ENCODE results near the gene SLC38A3.
"Not testable (repeated sequence)": the region's sequence is repeated elsewhere in the genome, so short reads cannot be mapped to it uniquely, and the experiment has no call there.

The SLC38A3 gene

DNA sequence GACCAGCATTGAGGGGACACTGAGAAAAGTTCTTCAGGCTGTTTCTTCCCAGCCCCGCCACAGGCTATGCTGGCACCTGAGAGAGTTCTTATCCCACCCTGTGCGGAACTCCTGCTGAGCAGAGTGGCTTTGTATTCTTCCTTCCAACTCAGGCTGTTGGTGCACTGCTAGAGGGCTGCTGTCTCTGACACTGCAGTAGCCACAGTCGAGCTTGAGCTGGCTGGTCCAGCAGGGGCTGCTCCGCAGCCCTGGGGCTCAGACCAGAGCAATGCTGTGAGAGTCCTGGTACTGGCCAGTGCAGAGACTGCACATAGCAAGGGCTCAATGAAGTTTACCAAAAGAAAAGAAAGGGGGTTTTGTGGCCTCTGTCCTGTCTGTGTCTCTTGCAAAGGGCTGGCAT, 34.6 kb downstream of the SLC38A3 start:
- Histone ChIP-seq H3K27ac (peak overlapping the region; percentile 21; the same call in 1 of the 2 replicates), H3K9ac (ENCODE audit: insufficient read length) (no peak overlapping the region), H3K36me3 (ENCODE audit: insufficient read depth, low read length) (no peaks in the 10 kb centered on the region), H3K9me3 (ENCODE audit: low read depth, low read length) (no peaks in the 10 kb centered on the region), H3K4me3 (no peak overlapping the region)
- DNase-seq (ENCODE audit: low read depth, low spot score) = no peak
- TF ChIP-seq EZH2 (IDR thresholded peaks at IDR 0.05) (no peak), FOXP2 (optimal IDR thresholded peaks at IDR 0.05; ENCODE audit: control extremely low read depth, extremely low read length, insufficient read depth) (no peak), POLR2AphosphoS5 (IDR thresholded peaks at IDR 0.05; ENCODE audit: borderline replicate concordance, low read depth, low read length) (no peak)

DNA sequence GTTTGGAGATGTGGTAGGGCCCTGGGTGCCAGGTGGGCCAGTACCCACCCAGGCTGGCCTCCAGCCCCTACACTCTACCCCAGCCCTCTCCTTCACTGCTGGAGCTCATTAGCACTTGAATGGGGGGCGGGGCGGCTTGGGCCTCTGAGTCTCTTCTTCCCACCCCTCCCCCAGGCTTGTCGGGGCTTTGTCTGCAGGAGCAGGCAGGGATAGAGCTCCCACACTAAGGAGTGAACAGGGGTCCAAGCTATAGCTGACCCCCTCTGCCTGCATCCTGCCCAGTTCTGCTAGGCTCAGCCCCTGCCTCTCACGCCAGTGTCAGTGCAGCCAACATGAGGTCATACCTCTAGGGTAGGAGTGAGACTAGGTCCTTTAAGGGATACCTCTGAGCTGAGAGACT, 36.1 kb downstream of the SLC38A3 start:
- H3K9ac ChIP-seq (ENCODE audit: insufficient read length) = no peak overlapping the region
- H3K27ac ChIP-seq = peak overlapping the region; percentile 50; the same call in 1 of the 2 replicates
- TF ChIP-seq FOXP2 (optimal IDR thresholded peaks at IDR 0.05; ENCODE audit: control extremely low read depth, extremely low read length, insufficient read depth) = no peak
- TF ChIP-seq EZH2 (IDR thresholded peaks at IDR 0.05) = no peak
- no peak; the same call in 1 of the 2 replicates for TF ChIP-seq POLR2AphosphoS5 (IDR thresholded peaks at IDR 0.05; ENCODE audit: borderline replicate concordance, low read depth, low read length)
- no peaks in the 10 kb centered on the region for H3K9me3 ChIP-seq (ENCODE audit: low read depth, low read length)
- no peak for DNase-seq (ENCODE audit: low read depth, low spot score)
- H3K4me3 ChIP-seq = no peak overlapping the region
- H3K36me3 ChIP-seq (ENCODE audit: insufficient read depth, low read length) = no peaks in the 10 kb centered on the region

DNA sequence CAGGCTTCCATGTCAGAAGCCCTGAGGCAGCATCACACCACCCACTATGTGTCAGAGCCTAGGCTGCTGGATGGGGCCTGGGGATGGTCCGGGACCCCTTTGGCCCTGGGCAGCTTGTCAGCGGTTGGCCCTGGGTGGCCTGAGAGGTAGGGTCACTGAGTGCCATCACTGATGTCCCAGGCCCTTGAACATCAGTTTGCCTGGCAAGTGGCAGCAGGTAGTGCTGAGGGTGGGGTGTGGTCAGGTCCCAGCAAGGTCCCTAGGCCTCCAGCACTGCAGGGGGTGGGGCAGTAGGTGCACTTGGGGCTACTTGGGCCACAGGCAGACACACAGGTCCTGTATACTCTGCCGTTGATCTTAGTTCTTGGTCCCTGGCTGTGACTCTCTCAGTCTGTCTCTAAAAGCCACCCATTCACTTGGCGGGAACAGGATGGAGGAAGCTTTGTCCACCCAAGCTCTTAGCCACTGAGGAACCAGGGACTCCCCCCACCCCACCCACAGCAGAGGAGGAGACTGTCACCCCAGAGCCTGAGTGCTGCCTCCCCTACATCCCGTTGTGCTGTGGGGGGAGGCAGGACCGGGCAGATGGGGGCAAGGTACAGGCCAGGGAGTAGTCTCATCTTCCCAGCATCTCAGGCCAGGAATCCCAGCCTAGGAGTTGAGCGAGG, 36.8 kb downstream of the SLC38A3 start:
- Histone ChIP-seq H3K27ac (no peak overlapping the region), H3K36me3 (ENCODE audit: insufficient read depth, low read length) (no peaks in the 10 kb centered on the region), H3K4me3 (no peak overlapping the region), H3K9me3 (ENCODE audit: low read depth, low read length) (no peaks in the 10 kb centered on the region), H3K9ac (ENCODE audit: insufficient read length) (no peak overlapping the region)
- no peak for DNase-seq (ENCODE audit: low read depth, low spot score)
- TF ChIP-seq POLR2AphosphoS5 (IDR thresholded peaks at IDR 0.05; ENCODE audit: borderline replicate concordance, low read depth, low read length) (no peak), EZH2 (IDR thresholded peaks at IDR 0.05) (no peak), FOXP2 (optimal IDR thresholded peaks at IDR 0.05; ENCODE audit: control extremely low read depth, extremely low read length, insufficient read depth) (no peak)

DNA sequence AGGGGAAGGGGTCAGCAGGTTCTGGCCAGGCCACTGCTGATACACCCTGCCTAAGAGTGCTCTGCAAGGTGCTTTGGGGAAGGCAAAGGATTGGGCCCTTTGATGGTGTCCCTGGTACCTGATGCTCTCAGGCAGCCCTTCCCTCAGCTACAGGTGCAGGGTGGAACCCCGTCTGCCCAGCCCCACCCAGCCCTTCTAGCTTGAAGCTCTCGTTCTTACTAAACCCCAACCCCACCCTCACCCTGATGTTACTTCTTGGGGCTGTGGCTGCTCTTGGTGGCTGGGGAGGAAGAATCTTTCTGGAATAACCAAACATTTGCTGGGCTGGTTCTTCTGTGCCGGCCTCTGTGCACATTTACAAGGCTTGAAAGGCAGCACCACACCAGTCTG, 37.3 kb downstream of the SLC38A3 start:
- Histone ChIP-seq H3K36me3 (ENCODE audit: insufficient read depth, low read length) (no peaks in the 10 kb centered on the region), H3K27ac (no peak overlapping the region), H3K9me3 (ENCODE audit: low read depth, low read length) (no peaks in the 10 kb centered on the region), H3K9ac (ENCODE audit: insufficient read length) (no peak overlapping the region), H3K4me3 (no peak overlapping the region)
- TF ChIP-seq FOXP2 (optimal IDR thresholded peaks at IDR 0.05; ENCODE audit: control extremely low read depth, extremely low read length, insufficient read depth) = no peak
- no peak for TF ChIP-seq POLR2AphosphoS5 (IDR thresholded peaks at IDR 0.05; ENCODE audit: borderline replicate concordance, low read depth, low read length)
- no peak for TF ChIP-seq EZH2 (IDR thresholded peaks at IDR 0.05)
- DNase-seq (ENCODE audit: low read depth, low spot score) = no peak

DNA sequence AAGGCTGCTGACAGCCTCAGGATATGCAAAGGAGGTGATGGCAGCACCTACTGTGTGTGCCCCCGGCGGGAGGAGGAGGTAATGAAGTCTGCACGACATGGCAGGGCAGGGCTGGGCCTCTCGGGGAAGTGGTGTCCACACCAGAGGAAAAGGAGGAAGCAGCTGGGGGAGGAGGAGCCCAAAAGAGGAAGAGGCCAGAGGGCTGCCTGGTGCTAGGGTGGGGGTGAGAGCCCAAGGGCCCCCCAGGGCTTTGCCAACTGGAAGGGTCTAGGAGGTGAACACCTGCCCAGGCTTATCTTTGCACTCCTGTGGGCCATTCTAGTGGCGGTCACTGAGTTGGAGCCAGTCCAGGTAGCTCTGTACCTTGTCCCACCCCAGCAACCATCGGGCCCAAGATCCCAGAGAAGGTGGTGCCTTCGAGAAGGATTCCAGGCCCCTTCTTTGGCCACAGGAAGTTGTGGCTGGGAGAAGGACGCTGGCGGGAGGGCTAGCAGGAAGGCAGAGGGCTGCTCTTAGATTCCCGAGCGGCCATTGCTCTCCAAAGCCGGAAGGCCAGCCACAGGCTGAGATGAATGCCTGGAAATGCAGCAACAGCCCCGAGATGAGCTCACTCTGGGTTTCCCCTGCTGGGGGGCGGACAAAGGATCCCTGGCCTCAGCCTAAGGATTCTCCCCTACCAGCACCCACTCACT, 37.9 kb downstream of the SLC38A3 start:
- H3K4me3 ChIP-seq = no peak overlapping the region
- H3K36me3 ChIP-seq (ENCODE audit: insufficient read depth, low read length) = no peaks in the 10 kb centered on the region
- no peak for TF ChIP-seq FOXP2 (optimal IDR thresholded peaks at IDR 0.05; ENCODE audit: control extremely low read depth, extremely low read length, insufficient read depth)
- no peak for TF ChIP-seq EZH2 (IDR thresholded peaks at IDR 0.05)
- no peak for TF ChIP-seq POLR2AphosphoS5 (IDR thresholded peaks at IDR 0.05; ENCODE audit: borderline replicate concordance, low read depth, low read length)
- H3K9ac ChIP-seq (ENCODE audit: insufficient read length) = no peak overlapping the region
- H3K27ac ChIP-seq = no peak overlapping the region
- no peaks in the 10 kb centered on the region for H3K9me3 ChIP-seq (ENCODE audit: low read depth, low read length)
- DNase-seq (ENCODE audit: low read depth, low spot score) = no peak

DNA sequence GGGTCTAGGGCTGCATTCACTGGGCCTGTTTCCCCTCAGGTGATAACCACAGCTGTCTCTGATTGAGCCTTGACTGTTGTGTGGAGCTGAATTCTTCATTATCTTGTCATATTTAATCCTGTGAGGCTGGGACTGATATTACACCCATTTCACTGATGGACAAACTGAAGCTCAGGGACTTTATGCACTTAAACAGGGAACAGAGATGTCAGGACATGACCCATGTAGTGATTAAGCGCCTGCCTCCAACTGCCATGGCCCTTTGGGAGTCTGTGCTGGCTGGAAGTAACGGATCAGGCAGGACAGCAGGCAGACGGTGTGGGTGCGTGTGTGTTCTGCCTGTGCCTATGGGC, 38.4 kb downstream of the SLC38A3 start:
- TF ChIP-seq EZH2 (IDR thresholded peaks at IDR 0.05) (no peak), FOXP2 (optimal IDR thresholded peaks at IDR 0.05; ENCODE audit: control extremely low read depth, extremely low read length, insufficient read depth) (no peak), POLR2AphosphoS5 (IDR thresholded peaks at IDR 0.05; ENCODE audit: borderline replicate concordance, low read depth, low read length) (no peak)
- DNase-seq (ENCODE audit: low read depth, low spot score) = no peak
- Histone ChIP-seq H3K4me3 (no peak overlapping the region), H3K27ac (no peak overlapping the region), H3K36me3 (ENCODE audit: insufficient read depth, low read length) (no peaks in the 10 kb centered on the region), H3K9ac (ENCODE audit: insufficient read length) (no peak overlapping the region), H3K9me3 (ENCODE audit: low read depth, low read length) (no peaks in the 10 kb centered on the region)

DNA sequence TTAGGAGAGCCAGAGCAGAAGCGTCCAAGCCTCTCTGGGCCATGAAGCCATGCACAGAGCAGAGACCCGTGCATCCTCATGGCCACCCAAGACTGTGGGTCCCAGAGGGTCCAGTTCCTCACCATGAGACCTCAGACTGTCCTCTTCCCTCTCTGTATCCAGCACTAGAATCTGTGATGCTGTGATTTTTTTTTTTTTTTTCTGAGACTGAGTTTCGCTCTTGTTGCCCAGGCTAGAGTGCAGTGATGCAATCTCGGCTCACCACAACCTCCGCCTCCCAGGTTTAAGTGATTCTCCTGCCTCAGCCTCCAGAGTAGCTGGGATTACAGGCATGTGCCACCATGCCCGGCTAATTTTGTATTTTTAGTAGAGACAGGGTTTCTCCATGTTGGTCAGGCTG, 39.7 kb downstream of the SLC38A3 start:
- not testable (repeated sequence) for H3K4me3 ChIP-seq; H3K9ac ChIP-seq (ENCODE audit: insufficient read length); H3K27ac ChIP-seq; H3K9me3 ChIP-seq (ENCODE audit: low read depth, low read length); H3K36me3 ChIP-seq (ENCODE audit: insufficient read depth, low read length); DNase-seq (ENCODE audit: low read depth, low spot score)

DNA sequence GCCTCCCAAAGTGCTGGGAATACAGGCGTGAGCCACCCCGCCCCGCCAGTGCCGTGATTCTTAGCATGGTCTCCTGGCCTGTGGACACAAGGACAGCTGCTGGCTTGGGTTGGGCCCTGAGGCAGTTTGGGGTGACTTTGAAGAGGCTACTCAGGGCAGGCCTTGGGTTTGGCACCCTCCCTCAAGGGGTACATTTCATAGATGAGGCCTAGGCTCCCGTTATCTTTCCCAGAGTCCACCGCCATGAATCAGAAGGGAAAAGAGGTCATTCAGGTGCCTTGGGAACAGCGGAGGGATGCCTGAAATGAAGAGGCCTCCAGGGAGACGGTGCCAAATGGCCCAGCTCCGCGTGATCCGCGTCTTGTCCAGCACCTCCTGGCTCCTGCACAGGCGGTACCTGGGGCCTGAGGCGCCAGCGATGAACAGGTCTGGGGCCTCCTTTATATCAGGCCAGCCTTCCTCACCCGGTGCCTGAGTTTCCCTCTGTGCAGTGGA, 40.2 kb downstream of the SLC38A3 start:
- Histone ChIP-seq H3K9ac (ENCODE audit: insufficient read length) (no peak overlapping the region), H3K27ac (peak overlapping the region; percentile 87), H3K4me3 (peak overlapping the region; percentile 72; the same call in 1 of the 2 replicates), H3K9me3 (ENCODE audit: low read depth, low read length) (no peaks in the 10 kb centered on the region), H3K36me3 (ENCODE audit: insufficient read depth, low read length) (no peaks in the 10 kb centered on the region)
- TF ChIP-seq FOXP2 (optimal IDR thresholded peaks at IDR 0.05; ENCODE audit: control extremely low read depth, extremely low read length, insufficient read depth) (no peak), POLR2AphosphoS5 (IDR thresholded peaks at IDR 0.05; ENCODE audit: borderline replicate concordance, low read depth, low read length) (no peak), EZH2 (IDR thresholded peaks at IDR 0.05) (no peak)
- no peak for DNase-seq (ENCODE audit: low read depth, low spot score)
